Bronchial epithelial cell (primary cell): ENCODE data around the gene RP9. TPM values are rescaled to one million over a fixed set of nuclear protein-coding genes. Genes with fewer than 3 reads are reported as not detected.
A peak's percentile ranks its signal among the peaks of the same experiment; 100 is the strongest.

Experiments used
- DNase-seq: peaks from one replicate; pipeline ENCODE4 v3.0.0-alpha.2; 2010; ENCODE audit warnings: low read depth
- FAIRE-seq: peaks from 2 replicates; lab custom pipeline; 2011; peaks lifted over from hg19 to GRCh38; lab: Jason Lieb, UNC
- H3K27me3 ChIP-seq: 2 replicates; pipeline ENCODE4 v1.5.1; 2011; ENCODE audit warnings: low read length; ENCODE audit not compliant: control insufficient read depth, insufficient read depth
- H3K36me3 ChIP-seq: 2 replicates; pipeline ENCODE4 v1.5.1; 2011; ENCODE audit warnings: low read length; ENCODE audit not compliant: control insufficient read depth, insufficient read depth
- H3K4me3 ChIP-seq: 2 replicates; pipeline ENCODE4 v1.5.1; 2011; ENCODE audit warnings: mild to moderate bottlenecking, low read depth, low read length, control low read depth
- CTCF ChIP-seq: IDR thresholded peaks from 2 replicates; pipeline ENCODE4 v1.5.1; 2011; ENCODE audit warnings: mild to moderate bottlenecking, moderate library complexity, low read length, control low read depth, inconsistent platforms; ENCODE audit not compliant: insufficient read depth, severe bottlenecking
- total RNA-seq: library from RNA; depleted of rRNA; stranded (reverse); fragments of >200 nt; gene quantifications from 2 replicates; pipeline ENCODE4 v1.2.1, GENCODE V29; 2014

RP9 gene
- total RNA-seq, 1 donor from 2014 or later: 12.1 TPM

GRCh38 chr7:33061282-33061937 lies 47.8 kb downstream of the RP9 start:
- no peaks in the 10 kb centered on the region for H3K36me3 ChIP-seq
- FAIRE-seq (no peak), DNase-seq (no peak)
- no peaks in the 10 kb centered on the region for H3K27me3 ChIP-seq
- peak overlapping the region; percentile 90 for H3K4me3 ChIP-seq
- TF ChIP-seq CTCF: no peak

- FAIRE-seq (no peak), DNase-seq (no peak)
- Histone ChIP-seq H3K36me3 (no peaks in the 10 kb centered on the region), H3K27me3 (no peaks in the 10 kb centered on the region), H3K4me3 (no peak overlapping the region)
- no peak for TF ChIP-seq CTCF
Observed at GRCh38 chr7:33059635-33060034, 49.6 kb downstream of the RP9 start.

- no peaks in the 10 kb centered on the region for H3K27me3 ChIP-seq
- no peak overlapping the region for H3K4me3 ChIP-seq
- TF ChIP-seq CTCF: no peak
- no peak for DNase-seq
- FAIRE-seq: no peak
- H3K36me3 ChIP-seq: no peaks in the 10 kb centered on the region
Observed at GRCh38 chr7:33055158-33055557, 54.0 kb downstream of the RP9 start.

GRCh38 chr7:33054261-33054964 lies 54.8 kb downstream of the RP9 start:
- Histone ChIP-seq H3K4me3 (no peak overlapping the region), H3K27me3 (no peaks in the 10 kb centered on the region), H3K36me3 (no peaks in the 10 kb centered on the region)
- FAIRE-seq (no peak), DNase-seq (peak; percentile 61)
- no peak for TF ChIP-seq CTCF

- no peak for FAIRE-seq
- no peak for DNase-seq
- Histone ChIP-seq H3K36me3 (no peaks in the 10 kb centered on the region), H3K4me3 (no peak overlapping the region), H3K27me3 (no peaks in the 10 kb centered on the region)
- no peak for TF ChIP-seq CTCF
Observed at GRCh38 chr7:33053721-33054120, 55.5 kb downstream of the RP9 start.
